ENCODE results near the gene NTN5. TPM values are rescaled to one million over a fixed set of nuclear protein-coding genes. Genes with fewer than 3 reads are reported as not detected.

The NTN5 gene
- polyA plus RNA-seq, 3 donors = 0.47 to 0.96 (median 0.94) TPM

- no peak for DNase-seq (ENCODE audit: low read depth in 3 of 3, low spot score in 2 of 3)
Observed at GRCh38 chr19:48645620-48646000, 27.2 kb downstream of the NTN5 start.

DNA sequence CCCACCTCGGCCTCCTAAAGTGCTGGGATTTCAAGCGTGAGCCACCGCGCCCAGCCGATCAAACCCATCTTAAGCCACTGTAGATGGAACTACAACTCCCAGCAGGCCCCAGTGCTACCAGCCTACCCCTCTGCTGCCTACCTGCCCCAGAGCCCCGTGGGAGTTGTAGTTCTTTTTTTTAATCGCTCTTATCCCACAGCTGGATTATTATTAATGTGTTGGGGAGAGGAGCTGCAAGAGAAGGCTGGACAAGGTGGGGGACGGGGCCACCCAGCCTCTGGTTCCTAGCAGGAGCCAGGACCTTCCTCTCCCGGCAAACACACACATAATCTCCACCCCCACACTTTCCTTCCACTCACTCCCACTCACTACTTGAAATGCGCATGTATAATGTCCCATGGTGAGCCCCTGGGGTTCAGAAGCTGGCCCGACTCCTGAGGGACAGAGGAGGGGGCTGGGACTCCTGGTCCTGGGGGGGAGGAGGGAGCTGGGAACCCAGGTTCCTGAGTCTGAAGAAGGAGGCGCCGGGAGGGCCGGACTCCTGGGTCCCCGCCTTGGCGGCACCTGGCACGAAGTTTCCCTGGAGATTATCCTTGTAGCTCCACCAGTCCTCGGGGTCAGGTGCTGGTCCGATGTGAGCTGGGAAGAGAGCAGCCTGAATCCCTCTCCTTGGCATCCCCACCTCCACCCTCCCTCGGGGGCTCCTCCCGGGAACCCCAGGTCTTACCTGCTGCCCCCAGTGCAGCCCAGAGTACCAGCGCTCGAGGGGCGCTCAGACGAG, 27.8 kb downstream of the NTN5 start:
- no peak for DNase-seq (ENCODE audit: low read depth in 3 of 3, low spot score in 2 of 3)

GRCh38 chr19:48644355-48644754, 28.5 kb downstream of the NTN5 start:
- no peak for DNase-seq (ENCODE audit: low read depth in 3 of 3, low spot score in 2 of 3)

DNA sequence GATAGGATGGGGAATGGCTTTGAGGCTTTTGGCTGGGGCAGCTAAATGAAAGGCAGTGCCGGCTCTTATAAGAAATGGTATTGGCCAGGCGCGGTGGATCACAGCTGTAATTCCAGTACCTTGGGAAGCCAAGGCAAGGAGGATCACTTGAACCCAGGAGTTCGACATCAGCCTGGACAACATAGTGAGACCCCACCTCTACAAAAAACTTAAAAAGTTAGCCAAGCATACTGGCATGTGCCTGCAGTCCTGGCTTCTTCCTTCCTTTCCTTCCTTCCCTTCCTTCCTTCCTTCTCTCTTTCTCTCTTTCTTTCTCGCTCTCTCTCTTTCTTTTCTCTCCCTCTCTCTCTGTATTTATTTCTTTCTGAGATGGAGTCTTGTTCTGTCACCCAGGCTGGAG, 30.0 kb downstream of the NTN5 start:
- no peak for DNase-seq (ENCODE audit: low read depth in 3 of 3, low spot score in 2 of 3)

DNA sequence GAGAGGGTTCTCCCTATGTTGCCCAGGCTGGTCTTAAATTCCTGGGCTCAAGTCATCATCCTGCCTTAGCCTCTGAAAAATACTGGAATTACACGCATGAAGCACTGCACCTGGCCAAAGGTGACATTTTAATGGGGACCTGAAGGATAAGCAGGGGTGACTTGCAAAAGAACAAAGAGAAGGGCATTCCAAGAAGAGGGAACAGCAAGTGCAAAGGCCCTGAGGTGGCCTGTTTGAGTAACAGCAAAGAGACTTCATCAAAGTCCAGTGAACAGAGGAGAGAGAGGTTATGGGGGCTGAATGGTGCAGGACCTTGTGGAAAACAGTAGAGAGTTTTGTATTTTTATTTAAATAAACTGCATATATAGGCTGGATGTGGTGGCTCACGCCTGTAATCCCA, 31.0 kb downstream of the NTN5 start:
- no peak for DNase-seq (ENCODE audit: low read depth in 3 of 3, low spot score in 2 of 3)

GRCh38 chr19:48639483-48640375, 33.1 kb downstream of the NTN5 start:
- DNase-seq (ENCODE audit: low read depth in 3 of 3, low spot score in 2 of 3) = no peak

GRCh38 chr19:48638831-48639381, 33.9 kb downstream of the NTN5 start:
- DNase-seq (ENCODE audit: low read depth in 3 of 3, low spot score in 2 of 3) = no peak

DNA sequence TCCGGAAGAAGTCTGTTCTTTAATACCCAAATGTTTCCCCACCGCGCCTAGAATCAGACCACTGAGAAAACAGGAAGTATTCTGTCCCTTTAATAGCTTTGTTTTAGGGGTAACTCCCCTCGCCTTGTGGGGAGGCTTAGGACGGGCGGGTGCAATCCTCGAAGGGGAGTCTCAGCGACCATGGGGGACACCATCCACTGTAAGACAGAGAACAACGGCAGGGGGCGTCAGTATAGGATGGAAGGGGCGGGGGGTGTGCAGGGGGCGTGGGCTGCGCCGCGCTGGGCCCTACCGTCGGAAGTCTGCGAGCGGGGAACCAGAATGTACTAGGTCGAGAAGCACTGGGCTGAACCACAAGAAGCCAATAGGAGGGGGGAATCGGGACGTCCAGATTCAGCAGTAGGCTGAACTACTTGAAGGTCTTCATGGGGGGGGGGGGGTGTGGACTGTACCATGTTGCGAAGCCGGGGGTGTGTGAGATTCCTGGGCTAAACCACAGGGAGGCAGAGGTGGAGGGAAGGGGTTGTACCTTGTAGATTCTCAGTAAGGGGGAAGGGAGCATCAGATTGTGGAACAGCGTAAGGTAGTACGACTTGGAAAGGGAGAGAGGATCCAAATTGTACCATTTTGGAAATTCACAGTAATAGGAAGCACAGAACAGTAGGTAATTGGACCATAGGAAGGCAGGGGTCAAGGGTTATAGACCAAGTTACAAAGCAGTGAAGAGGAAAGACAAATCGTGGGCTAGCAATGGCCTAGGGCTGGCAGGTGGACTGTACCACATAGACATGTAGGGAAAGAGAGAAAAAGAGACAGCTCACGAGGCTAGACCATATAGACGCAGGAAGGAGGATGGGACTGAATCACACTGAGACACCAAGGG, 34.6 kb downstream of the NTN5 start:
- DNase-seq (ENCODE audit: low read depth in 3 of 3, low spot score in 2 of 3) = peak; percentile 79 to 92 (median 85)

DNA sequence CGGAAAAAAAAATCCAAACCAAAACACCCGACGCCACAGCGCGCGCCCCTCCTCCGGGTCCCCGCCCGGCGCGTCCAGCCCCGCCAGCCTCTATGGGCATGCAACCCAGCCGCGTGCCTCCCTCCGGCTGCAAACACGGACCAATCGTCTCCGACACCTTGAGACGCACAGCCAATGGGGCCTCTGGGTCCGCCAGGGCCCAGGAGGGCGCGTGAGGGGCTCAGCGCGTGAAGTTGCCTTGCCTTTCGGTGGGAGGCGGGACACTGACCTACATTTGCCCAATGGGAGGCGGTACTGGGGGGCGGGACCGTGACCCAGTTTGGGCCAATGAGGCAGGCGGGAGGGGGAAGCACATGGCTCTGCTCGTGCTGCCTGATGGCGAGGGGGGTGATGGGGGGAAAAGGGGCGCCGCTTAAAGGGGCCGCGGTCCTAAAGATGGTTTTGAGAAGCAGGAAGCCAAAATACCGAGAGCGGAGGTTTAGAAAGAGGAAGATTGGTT, 35.3 kb downstream of the NTN5 start:
- DNase-seq (ENCODE audit: low read depth in 3 of 3, low spot score in 2 of 3) = peak; percentile 94 to 98 (median 98)

GRCh38 chr19:48636859-48637448, 35.9 kb downstream of the NTN5 start, which contains the start of gene DBP:
DBP (minus strand) TSS chr19:48637379; CDS start chr19:48636994, 385 bp downstream.
- DNase-seq (ENCODE audit: low read depth in 3 of 3, low spot score in 2 of 3) = no peak

- DNase-seq (ENCODE audit: low read depth in 3 of 3, low spot score in 2 of 3) = no peak
Observed at GRCh38 chr19:48635966-48636858, 36.6 kb downstream of the NTN5 start.

GRCh38 chr19:48635263-48635965, 37.4 kb downstream of the NTN5 start:
- no peak for DNase-seq (ENCODE audit: low read depth in 3 of 3, low spot score in 2 of 3)

DNA sequence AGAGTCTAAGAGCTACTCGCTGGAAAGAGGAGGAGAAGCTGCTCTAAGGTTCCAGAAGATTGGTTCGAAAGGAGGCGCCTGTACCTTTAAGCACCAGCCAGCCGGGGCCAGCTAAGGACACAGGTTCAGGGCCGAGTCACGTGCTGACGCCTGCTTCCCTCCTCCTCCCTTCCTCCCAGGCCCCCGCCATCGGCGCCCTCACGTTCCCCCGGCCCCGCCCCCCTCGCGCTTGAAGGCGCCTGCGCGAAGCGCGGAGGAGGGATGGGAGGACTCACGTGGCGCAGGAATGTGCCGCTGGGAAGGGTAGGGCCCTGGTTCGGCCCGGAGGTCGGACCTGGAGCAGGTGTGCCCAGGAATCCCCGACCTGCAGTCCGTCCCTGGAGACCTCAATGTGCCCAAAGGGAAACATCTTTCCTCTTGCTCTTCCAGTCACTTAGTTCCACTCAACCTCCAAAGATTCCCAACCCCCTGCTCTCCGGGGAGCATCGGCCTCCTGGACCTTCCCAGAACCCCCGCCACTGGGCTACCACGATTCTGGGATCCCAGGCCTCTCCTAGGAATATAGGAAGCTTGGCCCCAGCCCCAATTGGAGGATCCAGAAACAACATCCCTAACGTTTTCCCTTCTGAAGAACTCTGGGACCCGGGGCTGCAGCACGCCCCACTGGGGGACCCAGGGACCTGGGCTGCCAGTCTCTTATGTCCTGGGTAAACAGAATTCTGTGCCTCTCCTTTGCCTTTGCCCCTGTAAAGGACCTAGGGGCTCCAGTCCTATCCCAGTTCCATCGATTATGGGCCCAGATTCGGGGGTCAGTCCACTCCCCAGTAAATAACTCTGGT, 38.2 kb downstream of the NTN5 start:
- peak in 2 of 3 donors; percentile 86 to 93 for DNase-seq (ENCODE audit: low read depth in 3 of 3, low spot score in 2 of 3)

DNA sequence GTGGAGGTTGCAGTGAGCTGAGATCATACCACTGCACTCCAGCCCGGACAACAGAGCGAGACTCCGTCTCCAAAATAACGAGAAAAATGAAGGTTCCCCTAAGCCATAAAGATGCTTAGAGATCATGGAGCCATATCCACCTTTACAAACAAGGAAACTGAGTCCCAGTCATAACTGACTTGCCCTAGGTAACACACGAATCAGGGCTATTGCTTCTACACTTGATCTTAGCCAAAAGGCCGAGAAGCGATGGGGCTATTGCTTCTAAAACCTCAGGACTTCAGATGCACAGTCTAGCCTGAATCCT, 38.8 kb downstream of the NTN5 start:
- no peak for DNase-seq (ENCODE audit: low read depth in 3 of 3, low spot score in 2 of 3)

DNA sequence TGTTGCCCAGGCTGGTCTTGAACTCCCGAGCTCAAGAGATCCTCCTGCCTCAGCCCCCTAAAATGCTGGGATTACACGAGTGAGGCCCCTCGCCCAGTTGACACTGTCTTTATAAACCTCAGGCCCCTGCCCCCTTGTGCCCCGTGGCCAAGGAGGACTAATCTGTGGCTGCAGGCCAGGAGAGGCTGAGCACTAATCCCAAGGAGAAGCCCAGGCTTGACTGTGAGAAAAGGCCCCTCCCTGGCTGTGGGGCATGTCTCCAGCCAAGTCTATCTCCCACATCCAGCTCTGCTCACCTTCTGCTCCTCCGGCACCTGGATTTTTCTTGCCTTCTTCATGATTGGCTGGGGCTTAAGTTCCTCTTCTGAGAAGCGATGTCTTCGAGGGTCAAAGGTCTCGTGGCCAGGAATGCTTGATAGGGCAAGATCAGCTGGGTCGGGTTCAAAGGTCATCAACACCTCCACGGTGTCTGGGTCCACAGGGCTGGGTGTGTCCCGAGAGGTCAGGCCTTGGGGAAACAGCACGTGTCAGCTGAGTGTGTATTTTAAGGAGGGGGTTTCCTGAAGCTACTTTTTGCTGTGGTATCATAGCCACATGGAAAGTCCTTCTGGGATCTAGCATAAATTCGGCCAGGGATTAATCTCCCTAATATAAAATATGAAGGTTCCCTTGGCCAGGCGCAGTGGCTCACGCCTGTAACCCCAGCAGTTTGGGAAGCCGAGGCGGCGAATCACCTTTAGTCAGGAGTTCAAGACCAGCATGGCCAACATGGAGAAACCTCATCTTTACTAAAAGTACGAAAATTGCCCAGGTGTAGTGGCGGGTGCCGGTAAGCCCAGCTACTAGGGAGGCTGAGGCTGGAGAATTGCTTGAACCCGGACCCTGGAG, 39.4 kb downstream of the NTN5 start:
- no peak for DNase-seq (ENCODE audit: low read depth in 3 of 3, low spot score in 2 of 3)

GRCh38 chr19:48632692-48633147, 40.1 kb downstream of the NTN5 start:
- no peak for DNase-seq (ENCODE audit: low read depth in 3 of 3, low spot score in 2 of 3)

Data from right renal cortex interstitium (tissue), 3 donors.